GM18505 (cell line): Measurements from ENCODE around the gene BMP8A.

Experiments
- ATAC-seq: cut with Tn5 transposase; IDR thresholded peaks from one replicate; pipeline ENCODE4 v1.9.1; 2021; ENCODE audit not compliant: unreplicated experiment
- POLR2A ChIP-seq: IDR thresholded peaks from 4 replicates; pipeline ENCODE4 v1.6.1; 2011; ENCODE audit warnings: borderline replicate concordance; ENCODE audit not compliant: insufficient read depth, insufficient read length; ENCODE audit errors: extremely low read depth

BMP8A gene

DNA sequence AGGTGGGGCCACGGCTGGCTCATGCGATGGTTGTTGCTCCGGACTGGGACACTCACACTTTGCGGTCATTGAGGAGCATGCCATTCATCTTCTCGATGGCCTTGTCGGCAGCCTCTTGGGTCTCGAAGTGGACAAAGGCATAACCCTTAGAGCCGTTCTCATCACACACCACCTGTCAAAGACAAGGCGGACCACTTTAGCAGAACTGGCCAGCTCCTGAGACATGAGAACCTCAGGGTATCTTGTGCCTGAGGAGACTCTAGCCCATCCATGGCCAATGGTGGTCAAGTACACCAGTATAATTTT, 79.7 kb downstream of the BMP8A start:
- ATAC-seq, result no peak
- TF ChIP-seq POLR2A, result no peak

DNA sequence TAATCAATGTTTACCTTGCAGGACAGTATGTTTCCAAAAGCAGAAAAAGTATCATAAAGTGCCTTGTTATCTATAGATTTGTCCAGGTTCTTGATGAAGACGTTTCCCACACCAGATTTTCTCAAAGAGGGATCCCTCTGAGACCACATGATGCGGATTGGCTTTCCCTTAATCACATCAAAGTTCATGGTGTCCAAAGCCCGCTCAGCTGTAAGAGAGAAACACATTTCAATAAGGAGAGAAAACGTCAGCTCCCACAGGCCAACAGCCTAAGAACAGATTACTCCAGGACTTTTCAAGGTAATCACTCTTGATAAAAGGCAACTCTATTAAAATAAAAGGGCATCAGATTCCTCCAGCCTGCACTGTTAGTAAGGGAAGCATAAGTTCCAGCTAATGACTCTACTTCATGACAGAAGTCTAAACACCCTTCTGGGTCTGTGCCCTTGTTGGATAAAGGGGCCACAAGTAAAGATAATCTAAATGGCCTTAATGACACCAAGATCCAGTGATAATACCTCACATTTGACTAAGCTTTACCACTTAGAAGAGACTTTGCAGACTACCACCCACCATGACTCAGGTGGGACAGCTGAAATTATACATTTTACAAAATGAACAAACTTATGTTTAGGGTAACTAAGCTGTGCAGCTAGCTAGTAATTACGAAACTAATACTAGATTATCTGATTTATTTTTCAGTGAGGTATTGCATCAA, 81.1 kb downstream of the BMP8A start:
- no peak for ATAC-seq

DNA sequence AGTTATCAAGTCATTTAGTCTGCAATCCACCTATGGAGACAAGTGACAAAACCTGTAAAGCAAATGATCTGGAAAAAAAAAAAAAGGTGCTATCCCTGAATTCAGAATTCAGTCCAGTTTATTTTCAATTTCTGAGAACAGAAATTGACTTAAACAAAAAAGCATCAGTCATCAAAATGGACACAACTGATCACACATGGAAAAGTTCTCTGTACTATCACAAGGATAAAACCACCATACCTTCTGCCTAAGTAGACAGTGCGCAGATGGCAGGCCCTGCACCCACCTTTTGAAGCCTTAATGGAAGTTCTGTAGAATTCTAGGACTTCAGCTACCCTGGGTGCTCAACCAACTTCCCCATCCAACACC, 81.6 kb downstream of the BMP8A start:
- TF ChIP-seq POLR2A, result no peak
- no peak for ATAC-seq

More for the DNA sequence above, 81.1 kb downstream of the BMP8A start:
- no peak for TF ChIP-seq POLR2A

DNA sequence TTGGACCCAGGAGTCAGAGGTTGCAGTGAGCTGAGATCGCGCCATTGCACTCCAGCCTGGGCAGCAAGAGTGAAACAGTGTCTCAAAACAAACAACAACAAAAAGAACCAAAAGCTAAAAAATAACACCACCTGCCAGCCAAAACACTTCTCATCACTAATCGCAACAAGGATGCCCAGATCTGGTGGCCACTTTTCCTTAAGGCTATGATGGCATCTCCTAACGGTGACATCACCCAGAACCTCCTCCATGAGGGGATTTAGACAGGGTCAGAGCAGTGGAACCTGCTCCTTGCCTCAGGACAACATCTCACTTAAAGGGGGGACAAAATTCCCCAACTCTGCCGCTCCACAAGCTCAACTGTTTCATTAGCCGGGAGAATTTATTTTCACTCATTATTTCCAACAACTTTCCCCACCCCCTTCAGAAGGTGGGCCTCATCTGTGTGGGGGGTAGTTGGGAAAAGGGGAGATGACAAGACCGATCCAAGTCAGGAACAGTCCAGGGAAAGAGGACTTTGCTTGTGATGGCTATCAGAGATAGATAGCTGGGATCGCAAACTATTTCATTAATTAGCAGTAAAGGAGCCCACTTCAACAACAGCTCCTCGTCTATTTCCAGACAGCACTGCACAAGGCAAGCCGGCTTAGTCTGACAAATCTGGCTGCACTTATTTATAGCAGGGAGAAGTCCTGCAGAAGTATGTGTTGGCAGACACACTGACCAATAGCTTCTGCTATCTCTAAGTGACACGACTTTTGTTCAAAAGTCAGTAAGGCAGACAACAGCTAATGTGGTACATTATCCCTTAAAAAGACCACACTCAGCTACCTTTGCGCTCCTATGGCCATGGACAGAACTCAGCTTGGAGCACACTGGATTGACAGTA, 82.5 kb downstream of the BMP8A start:
- no peak for TF ChIP-seq POLR2A
- no peak for ATAC-seq

DNA sequence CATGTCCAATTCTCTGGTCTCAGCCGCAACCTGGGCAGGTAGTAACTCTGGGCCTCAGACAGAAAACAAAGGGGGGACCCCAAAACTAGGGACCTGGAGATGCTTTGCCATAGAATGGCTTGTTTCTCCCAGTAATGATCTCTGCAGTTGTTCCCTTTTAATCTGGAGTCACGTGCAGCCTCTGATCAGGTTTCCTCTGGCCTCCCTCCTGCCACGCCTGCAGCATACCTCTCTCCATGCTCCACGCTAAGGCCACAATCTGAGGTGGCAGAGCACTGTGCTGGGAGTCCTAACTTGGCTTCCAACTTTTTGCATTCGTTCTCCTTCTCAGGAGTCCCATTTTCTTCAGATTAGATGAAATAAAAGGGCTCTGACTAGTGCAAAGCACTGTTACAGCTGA, 83.2 kb downstream of the BMP8A start:
- ATAC-seq, result no peak

More for the DNA sequence above, 83.2 kb downstream of the BMP8A start:
- TF ChIP-seq POLR2A, result no peak
